HCEC 1CT (cell line): Measurements from ENCODE around the gene TMCC2.
"Not testable (repeated sequence)": the region's sequence is repeated elsewhere in the genome, so short reads cannot be mapped to it uniquely, and the experiment has no call there.

ENCODE experiments used
- DNase-seq: peaks from one replicate; pipeline ENCODE4 v3.0.0-alpha.2; 2017

TMCC2 gene

DNA sequence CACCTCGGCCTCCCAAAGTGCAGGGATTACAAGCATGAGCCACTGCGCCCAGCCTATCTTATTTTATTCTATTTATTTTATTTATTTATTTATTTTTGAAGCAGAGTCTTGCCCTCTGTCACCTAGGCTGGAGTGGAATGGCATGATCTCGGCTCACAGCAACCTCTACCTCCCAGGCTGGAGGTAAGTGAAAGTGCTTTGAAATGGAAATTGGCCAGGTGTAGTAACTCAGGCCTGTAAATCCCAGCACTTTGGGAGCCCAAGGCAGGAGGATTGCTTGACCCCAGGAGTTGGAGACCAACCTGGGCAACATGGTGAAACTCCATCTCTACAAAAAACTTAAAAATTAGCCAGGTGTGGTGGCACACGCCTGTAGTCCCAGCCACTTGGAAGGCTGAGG, 11.2 kb upstream of the TMCC2 start:
- no peak for DNase-seq

GRCh38 chr1:205217418-205217817, 10.3 kb upstream of the TMCC2 start:
- DNase-seq = no peak

DNA sequence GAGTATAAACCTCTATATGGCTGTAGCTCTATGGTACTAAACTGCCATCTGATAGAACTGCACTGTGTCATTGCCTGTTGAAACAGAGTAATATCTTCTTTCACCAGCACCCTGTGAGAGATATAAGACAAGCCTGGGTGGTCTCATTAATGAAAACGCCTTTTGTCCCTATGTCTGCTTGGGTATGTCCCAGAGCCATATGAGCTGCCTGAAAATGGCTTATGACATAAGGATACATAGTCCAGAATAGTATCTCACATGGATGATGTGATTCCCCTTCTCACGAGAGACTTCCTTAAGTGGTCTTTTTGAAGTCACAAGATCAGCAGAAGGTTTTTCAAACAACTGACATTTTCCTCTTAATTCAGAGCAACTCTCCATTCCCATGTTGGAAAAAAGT, 7.3 kb upstream of the TMCC2 start:
- no peak for DNase-seq

DNA sequence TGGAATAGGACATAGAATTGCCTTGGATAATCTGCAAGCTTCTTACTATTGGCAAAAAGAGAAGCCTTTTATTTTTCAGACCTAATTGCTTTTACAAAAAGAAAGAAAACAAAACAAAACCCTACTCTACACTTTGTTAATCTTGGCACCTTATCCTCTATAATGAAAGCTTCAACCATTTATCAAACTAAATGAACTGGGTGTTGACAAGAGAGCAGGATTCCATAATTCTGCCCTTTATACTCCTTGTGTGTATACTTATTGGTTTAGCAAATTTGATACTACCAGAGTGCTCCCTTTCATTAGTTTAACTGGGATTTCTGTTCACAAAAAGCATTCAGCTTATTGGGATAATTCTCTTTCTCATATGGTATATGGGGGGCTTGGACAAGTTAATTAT, 3.0 kb upstream of the TMCC2 start:
- DNase-seq = no peak

DNA sequence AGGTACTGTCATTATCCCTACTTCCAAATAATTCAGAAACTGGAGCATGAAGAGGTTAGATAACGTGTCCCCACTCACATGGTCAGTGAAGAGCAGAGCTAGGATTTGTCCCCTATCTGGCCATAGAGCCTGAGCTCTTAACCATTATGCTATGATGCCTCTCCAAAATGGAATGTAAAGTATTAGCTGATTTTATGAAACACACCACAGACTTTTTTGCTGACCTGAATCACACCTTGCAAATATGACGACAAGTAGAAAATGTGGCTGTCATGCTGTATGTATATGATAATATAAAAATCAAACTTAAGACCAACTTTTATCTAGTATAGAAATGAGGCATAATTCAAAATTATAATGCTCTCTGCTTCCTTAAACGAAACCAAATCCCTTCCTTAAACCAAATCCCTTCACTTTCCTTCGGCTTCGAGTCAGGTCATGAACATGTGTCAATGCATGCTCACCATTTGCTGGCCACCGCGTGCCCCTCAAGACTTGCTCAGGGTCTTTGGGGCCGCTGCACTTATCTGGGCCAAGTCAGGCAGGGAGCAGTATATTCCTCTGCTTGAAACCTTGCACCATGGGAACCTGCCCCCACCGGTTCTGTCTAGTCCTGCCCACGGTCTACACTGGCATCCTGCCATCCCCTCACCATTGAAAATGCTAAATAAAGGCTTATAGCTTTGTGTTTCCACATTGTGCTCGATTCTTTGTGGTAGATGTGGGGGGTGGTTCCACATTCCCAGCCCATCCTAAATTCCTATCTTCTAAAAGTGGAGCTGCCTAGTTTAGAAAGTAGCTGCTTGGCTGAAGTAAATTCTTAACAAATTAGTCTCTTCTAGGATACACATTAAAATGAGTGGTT, 1.6 kb upstream of the TMCC2 start:
- DNase-seq = no peak

DNA sequence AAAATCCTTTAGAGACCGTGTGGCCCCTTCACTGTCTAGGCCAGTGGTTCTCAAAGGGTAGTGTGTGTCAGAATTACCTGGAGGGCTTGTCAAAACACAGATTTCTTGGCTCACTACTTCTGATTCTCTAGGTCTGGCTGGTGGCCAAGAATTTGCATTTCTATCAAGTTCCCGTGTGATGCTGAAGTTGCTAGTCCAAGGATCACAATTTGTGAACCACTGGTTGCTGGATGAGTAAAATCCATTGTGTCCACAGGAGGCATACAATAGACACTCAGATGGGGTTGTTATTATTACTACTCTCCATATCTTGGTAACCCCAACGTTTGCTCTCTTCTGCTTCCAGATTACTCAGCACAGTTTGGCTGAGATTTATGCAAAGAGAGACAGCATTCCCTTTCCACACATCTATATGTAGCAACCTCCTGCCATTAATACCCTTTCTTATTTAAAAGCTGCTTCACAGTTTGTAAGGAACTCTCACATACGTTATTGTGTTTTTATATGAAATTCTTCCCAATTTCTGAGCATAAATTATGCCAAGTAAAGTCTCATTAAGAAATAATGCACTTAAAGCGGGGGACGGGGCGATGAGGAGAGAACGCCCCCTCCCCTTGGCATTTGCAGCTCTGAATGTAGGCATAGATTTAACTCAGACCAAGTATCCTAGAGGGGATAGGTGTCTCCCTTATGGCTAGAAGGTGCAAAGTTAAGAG, 720 bp upstream of the TMCC2 start:
- peak; percentile 45 for DNase-seq

- DNase-seq = no peak
These were observed 361 bp downstream of the TMCC2 start for GRCh38 chr1:205228093-205228521.

- DNase-seq = peak; percentile 48
These were observed 1.7 kb downstream of the TMCC2 start for GRCh38 chr1:205229399-205229871.

GRCh38 chr1:205229916-205230700, 2.4 kb downstream of the TMCC2 start:
- no peak for DNase-seq

- DNase-seq = no peak
These were observed 3.2 kb downstream of the TMCC2 start for GRCh38 chr1:205230982-205231381.

- no peak for DNase-seq
These were observed 4.5 kb downstream of the TMCC2 start for GRCh38 chr1:205232127-205232820.

DNA sequence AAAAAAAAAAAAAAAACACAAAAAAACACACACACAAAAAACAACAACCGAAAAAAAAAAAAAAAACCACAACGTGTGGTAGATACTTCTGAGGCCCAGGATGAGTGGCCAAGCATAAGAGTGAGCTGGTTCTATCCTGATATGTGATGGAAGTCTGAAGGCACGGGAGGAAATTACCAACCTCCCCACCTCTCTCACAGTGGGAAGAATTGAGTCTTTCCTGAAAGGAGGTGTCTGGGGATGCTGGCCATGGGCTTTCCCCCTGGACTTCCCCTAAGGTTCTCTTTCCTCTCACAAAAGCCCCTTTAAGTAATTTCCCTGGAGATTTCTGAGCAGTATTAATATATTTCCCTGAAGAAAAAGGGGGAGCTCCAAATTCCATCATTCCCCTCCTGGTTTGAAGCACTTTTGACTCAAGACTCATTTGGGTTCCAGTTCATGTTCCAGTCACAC, 5.2 kb downstream of the TMCC2 start:
- no peak for DNase-seq

DNA sequence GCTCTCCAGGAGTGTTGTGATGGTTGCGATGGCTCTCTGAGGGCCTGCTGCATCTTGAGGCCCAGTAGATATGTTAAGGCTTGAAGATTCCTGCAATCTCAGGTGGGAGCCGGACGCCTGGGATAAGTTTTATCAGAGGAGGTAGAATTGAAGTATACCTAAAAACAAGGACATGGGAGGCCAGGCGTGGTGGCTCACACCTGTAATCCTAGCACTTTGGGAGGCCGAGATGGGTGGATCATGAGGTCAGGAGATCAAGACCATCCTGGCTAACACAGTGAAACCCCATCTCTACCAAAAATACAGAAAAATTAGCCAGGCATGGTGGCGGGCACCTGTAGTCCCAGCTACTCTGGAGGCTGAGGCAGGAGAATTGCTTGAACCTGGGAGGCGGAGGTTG, 6.2 kb downstream of the TMCC2 start:
- DNase-seq = not testable (repeated sequence)

- DNase-seq = no peak
These were observed 8.2 kb downstream of the TMCC2 start for GRCh38 chr1:205235951-205236350.

- DNase-seq = no peak
These were observed 8.8 kb downstream of the TMCC2 start for GRCh38 chr1:205236526-205236925.

DNA sequence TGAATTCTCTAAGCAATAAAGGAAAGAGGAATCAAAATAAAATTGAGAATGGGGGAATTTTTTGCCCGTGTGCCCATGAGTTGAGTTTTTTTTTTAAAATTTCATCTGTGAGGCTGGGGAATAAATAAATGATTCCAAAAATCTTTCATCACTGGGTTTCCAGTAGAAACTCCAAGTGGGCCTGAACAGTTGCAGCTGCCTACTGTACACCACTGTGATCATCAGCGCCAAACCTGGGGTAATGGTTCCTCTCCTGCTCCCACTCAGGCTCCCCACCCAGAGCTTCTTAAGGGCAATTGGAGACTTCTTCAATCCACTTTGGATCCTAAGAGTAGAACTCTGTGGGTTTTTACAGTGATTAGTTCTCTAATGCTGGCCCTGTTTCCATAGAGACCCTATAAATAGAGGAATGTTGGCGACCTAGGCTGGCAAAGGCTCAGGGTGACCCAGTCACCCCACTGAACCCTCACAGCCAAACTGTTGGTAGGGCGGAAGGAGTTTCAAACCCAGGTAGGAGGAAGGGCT, 9.3 kb downstream of the TMCC2 start:
- DNase-seq = no peak

GRCh38 chr1:205237526-205238484, 10.1 kb downstream of the TMCC2 start:
- no peak for DNase-seq

DNA sequence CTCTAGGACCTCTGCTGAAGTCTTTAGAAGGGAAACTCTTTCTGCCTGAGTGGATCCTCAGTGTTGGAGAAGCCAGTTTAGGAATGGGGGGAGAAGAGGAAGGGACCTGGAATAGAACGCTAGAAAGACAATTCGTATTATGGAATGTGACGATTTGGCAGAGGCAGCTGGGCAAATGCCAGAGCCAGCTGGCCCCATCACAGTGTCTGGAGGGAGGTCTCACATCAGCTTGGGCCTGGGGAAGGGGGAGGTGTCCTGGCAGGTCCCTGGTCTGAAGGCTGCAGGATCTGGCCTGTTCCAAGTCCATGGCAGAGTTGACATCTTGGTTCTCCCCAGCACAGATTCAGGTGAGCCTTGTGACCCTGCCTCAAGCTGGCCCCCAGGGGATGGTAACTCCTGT, 11.3 kb downstream of the TMCC2 start:
- DNase-seq = no peak

GRCh38 chr1:205240118-205240517, 12.4 kb downstream of the TMCC2 start:
- DNase-seq = no peak

DNA sequence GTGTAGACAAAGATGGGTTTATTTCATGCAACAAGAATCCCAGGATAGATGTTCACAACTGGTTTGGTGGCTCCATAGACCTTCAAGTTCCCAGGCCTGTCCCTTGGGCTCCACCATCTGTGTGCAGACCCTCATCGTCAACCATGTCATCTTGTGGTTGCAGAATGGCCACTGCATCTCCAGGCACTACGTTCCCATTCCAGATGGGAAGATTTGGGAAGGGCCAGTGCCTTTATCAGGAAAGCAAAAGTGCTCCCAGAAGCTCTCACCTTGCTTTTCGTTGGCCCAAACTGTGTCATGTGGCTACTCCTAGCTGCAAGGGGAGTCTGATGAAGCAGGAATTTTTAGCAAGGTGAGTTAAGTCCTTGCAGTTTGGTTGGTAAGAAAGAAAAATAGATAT, 12.8 kb downstream of the TMCC2 start:
- no peak for DNase-seq

DNA sequence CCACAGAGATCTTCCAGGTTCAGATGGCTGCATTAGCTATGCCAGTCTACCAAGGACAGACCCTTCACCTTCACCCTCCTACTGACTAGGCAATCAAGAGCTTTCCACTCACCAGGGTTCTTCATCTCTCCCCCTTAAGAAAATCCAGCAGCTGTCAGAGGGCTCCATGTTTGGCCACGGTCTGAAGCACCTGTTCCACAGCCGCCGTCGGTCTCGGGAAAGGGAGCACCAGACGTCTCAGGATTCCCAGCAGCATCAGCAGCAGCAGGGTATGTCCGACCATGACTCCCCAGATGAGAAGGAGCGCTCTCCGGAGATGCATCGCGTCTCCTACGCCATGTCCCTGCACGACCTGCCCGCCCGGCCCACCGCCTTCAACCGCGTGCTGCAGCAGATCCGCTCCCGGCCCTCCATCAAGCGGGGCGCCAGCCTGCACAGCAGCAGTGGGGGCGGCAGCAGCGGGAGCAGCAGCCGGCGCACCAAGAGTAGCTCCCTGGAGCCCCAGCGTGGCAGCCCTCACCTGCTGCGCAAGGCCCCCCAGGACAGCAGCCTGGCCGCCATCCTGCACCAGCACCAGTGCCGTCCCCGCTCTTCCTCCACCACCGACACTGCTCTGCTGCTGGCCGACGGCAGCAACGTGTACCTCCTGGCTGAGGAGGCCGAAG, 13.8 kb downstream of the TMCC2 start:
- no peak for DNase-seq
